H1 (cell line): ENCODE measurements around the gene RAB8B. TPM values are rescaled to one million over a fixed set of nuclear protein-coding genes. Genes with fewer than 3 reads are reported as not detected.
A peak's percentile ranks its signal among the peaks of the same experiment; 100 is the strongest.

ENCODE experiments used
- CTCF ChIA-PET: fragments of 300-600 bp; sonication (Branson Sonifier 250); formaldehyde crosslinking; loops from one replicate; lab custom pipeline; 2021; ENCODE audit not compliant: partially characterized antibody; lab: Charles Lee
- POLR2A ChIA-PET: fragments of 300-600 bp; sonication (Branson Sonifier 250); formaldehyde crosslinking; loops from one replicate; lab custom pipeline; 2021; ENCODE audit warnings: inconsistent platforms; ENCODE audit not compliant: partially characterized antibody; lab: Charles Lee
- DNase-seq, 2 experiments: peaks; one replicate each; pipeline versions ENCODE4 v3.0.0 to v3.0.0-alpha.2; 2010 to 2022; ENCODE audit warnings: low spot score in 2 of 2, low read depth in 1 of 2, mixed read lengths in 1 of 2
- FAIRE-seq: peaks from 2 replicates; lab custom pipeline; 2011; peaks lifted over from hg19 to GRCh38; lab: Jason Lieb, UNC
- H2AFZ ChIP-seq: 2 replicates; pipeline ENCODE4 v1.8.1; 2012; ENCODE audit warnings: low read length, inconsistent platforms
- H2AK5ac ChIP-seq: 2 replicates; pipeline ENCODE4 v1.6.1; 2013; ENCODE audit warnings: low read depth, low read length
- H2BK120ac ChIP-seq: replicated peaks from 2 replicates; pipeline ENCODE3; 2013; ENCODE audit warnings: low read depth, low read length, inconsistent platforms
- H2BK12ac ChIP-seq: 2 replicates; pipeline ENCODE4 v1.6.1; 2013; ENCODE audit warnings: low read depth, low read length
- H2BK15ac ChIP-seq: 2 replicates; pipeline ENCODE4 v1.6.1; 2013; ENCODE audit warnings: low read length
- H2BK20ac ChIP-seq: 2 replicates; pipeline ENCODE4 v1.6.1; 2013; ENCODE audit warnings: low read length
- H2BK5ac ChIP-seq: 2 replicates; pipeline ENCODE4 v1.6.1; 2013; ENCODE audit warnings: low read depth, low read length
- H3K14ac ChIP-seq: 2 replicates; pipeline ENCODE4 v1.6.1; 2013; ENCODE audit warnings: inconsistent platforms; ENCODE audit not compliant: insufficient read length
- H3K18ac ChIP-seq: 2 replicates; pipeline ENCODE4 v1.6.1; 2013; ENCODE audit warnings: low read length; ENCODE audit errors: extremely low read depth
- H3K23ac ChIP-seq: 2 replicates; pipeline ENCODE4 v1.6.1; 2013; ENCODE audit warnings: inconsistent platforms; ENCODE audit not compliant: insufficient read length
- H3K23me2 ChIP-seq: 2 replicates; pipeline ENCODE4 v1.6.1; 2013; ENCODE audit warnings: low read depth, low read length
- H3K27ac ChIP-seq: 2 replicates; pipeline ENCODE4 v1.6.1; 2011; ENCODE audit warnings: low read depth, low read length, inconsistent platforms
- H3K27me3 ChIP-seq, 4 experiments: replicated peaks in 1 of 4; 1 replicate in 1 of 4; 2 replicates in 3 of 4; pipeline versions ENCODE4 v1.6.1 to v1.8.1; 2011 to 2013; ENCODE audit warnings: low read length in 3 of 4, mild to moderate bottlenecking in 3 of 4, inconsistent platforms in 2 of 4, mixed read lengths in 2 of 4, moderate library complexity in 1 of 4; ENCODE audit not compliant: control insufficient read depth in 3 of 4, insufficient read depth in 3 of 4; ENCODE audit errors: extremely low read depth in 1 of 4
- H3K36me3 ChIP-seq, 4 experiments: 2 replicates each; pipeline versions ENCODE4 v1.6.1 to v1.8.1; 2011 to 2013; ENCODE audit warnings: mild to moderate bottlenecking in 4 of 4, low read length in 3 of 4, moderate library complexity in 2 of 4, control low read depth in 1 of 4, inconsistent platforms in 1 of 4; ENCODE audit not compliant: insufficient read depth in 4 of 4, control insufficient read depth in 2 of 4
- H3K4ac ChIP-seq: replicated peaks from 2 replicates; pipeline ENCODE3; 2013; ENCODE audit warnings: low read length, low read depth, mixed read lengths, inconsistent platforms; ENCODE audit not compliant: insufficient read length
- H3K4me1 ChIP-seq, 4 experiments: replicated peaks in 1 of 4; 1 replicate in 1 of 4; 2 replicates in 3 of 4; pipeline versions ENCODE4 v1.6.1 to v1.8.1; 2011 to 2013; ENCODE audit warnings: low read length in 3 of 4, inconsistent platforms in 2 of 4, mixed read lengths in 1 of 4; ENCODE audit not compliant: insufficient read depth in 4 of 4, control insufficient read depth in 3 of 4
- H3K4me2 ChIP-seq, 2 experiments: 2 replicates each; pipeline versions ENCODE4 v1.6.1 to v1.8.1; 2011 to 2013; ENCODE audit warnings: low read depth in 2 of 2, low read length in 2 of 2, control low read depth in 1 of 2, inconsistent platforms in 1 of 2, mild to moderate bottlenecking in 1 of 2; ENCODE audit not compliant: insufficient read depth in 1 of 2
- H3K4me3 ChIP-seq, 4 experiments: fragments of 200-600, 300-600 bp in 1 of 4; sonication (generic), shearing (Covaris generic), sonication (Bioruptor Twin) in 1 of 4; 2 replicates each; pipeline versions ENCODE4 v1.5.1 to v1.8.1; 2011 to 2016; ENCODE audit warnings: low read length in 4 of 4, low read depth in 3 of 4, control low read depth in 2 of 4, inconsistent platforms in 2 of 4, mild to moderate bottlenecking in 2 of 4, mixed read lengths in 1 of 4, moderate library complexity in 1 of 4; ENCODE audit not compliant: insufficient read depth in 2 of 4; ENCODE audit errors: extremely low read depth in 1 of 4
- H3K56ac ChIP-seq: replicated peaks from 2 replicates; pipeline ENCODE3; 2013; ENCODE audit warnings: low read depth, mild to moderate bottlenecking, mixed read lengths, low read length, inconsistent platforms; ENCODE audit not compliant: insufficient read length
- H3K79me1 ChIP-seq: 2 replicates; pipeline ENCODE4 v1.6.1; 2013; ENCODE audit warnings: low read depth, low read length, control low read depth
- H3K79me2 ChIP-seq, 2 experiments: 2 replicates each; pipeline versions ENCODE4 v1.6.1 to v1.8.1; 2012 to 2013; ENCODE audit warnings: low read length in 2 of 2, mild to moderate bottlenecking in 2 of 2, inconsistent platforms in 1 of 2; ENCODE audit not compliant: insufficient read depth in 2 of 2, control insufficient read depth in 1 of 2
- H3K9ac ChIP-seq, 4 experiments: replicated peaks in 1 of 4; 1 replicate in 1 of 4; 2 replicates in 3 of 4; pipeline versions ENCODE4 v1.6.1 to v1.8.1; 2011 to 2013; ENCODE audit warnings: low read depth in 3 of 4, low read length in 3 of 4, control low read depth in 2 of 4, mild to moderate bottlenecking in 2 of 4, moderate library complexity in 2 of 4, inconsistent platforms in 1 of 4; ENCODE audit errors: extremely low read depth in 1 of 4
- H3K9me3 ChIP-seq, 2 experiments: 2 replicates each; pipeline versions ENCODE4 v1.6.1 to v1.8.1; 2012 to 2013; ENCODE audit warnings: mild to moderate bottlenecking in 2 of 2, moderate library complexity in 2 of 2, control low read depth in 1 of 2, inconsistent platforms in 1 of 2, low read depth in 1 of 2, low read length in 1 of 2, mixed read lengths in 1 of 2; ENCODE audit not compliant: insufficient read depth in 2 of 2
- H4K20me1 ChIP-seq, 2 experiments: replicated peaks in 1 of 2; 2 replicates each; pipeline versions ENCODE3 to v1.8.1; 2011 to 2013; ENCODE audit warnings: inconsistent platforms in 2 of 2, low read length in 2 of 2, mild to moderate bottlenecking in 1 of 2; ENCODE audit not compliant: insufficient read depth in 2 of 2, control insufficient read depth in 1 of 2
- H4K5ac ChIP-seq: 2 replicates; pipeline ENCODE4 v1.6.1; 2013; ENCODE audit warnings: low read length, low read depth, mixed read lengths, inconsistent platforms; ENCODE audit not compliant: insufficient read length
- H4K8ac ChIP-seq: 2 replicates; pipeline ENCODE4 v1.8.0; 2013; ENCODE audit warnings: mild to moderate bottlenecking, moderate library complexity, low read length, inconsistent platforms; ENCODE audit not compliant: insufficient read depth; ENCODE audit errors: extremely low read depth
- H4K91ac ChIP-seq: replicated peaks from 2 replicates; pipeline ENCODE3; 2013; ENCODE audit warnings: low read length, mixed read lengths, inconsistent platforms; ENCODE audit not compliant: insufficient read length
- ATF3 ChIP-seq: IDR thresholded peaks from 2 replicates; pipeline ENCODE4 v1.6.1; 2011; ENCODE audit warnings: low read depth, mild to moderate bottlenecking, low read length; ENCODE audit not compliant: insufficient read depth
- CTCF ChIP-seq, 3 experiments: IDR thresholded peaks; 1 replicate in 2 of 3; 2 replicates in 1 of 3; pipeline versions ENCODE4 v1.5.1 to v1.6.1; 2011; ENCODE audit warnings: low read length in 3 of 3, mild to moderate bottlenecking in 3 of 3, inconsistent platforms in 2 of 3, low read depth in 1 of 3, moderate library complexity in 1 of 3; ENCODE audit not compliant: insufficient read depth in 1 of 3; ENCODE audit errors: control extremely low read depth in 1 of 3
- EGR1 ChIP-seq: IDR thresholded peaks from 2 replicates; pipeline ENCODE4 v1.6.1; 2011; ENCODE audit warnings: low read depth, low read length, borderline replicate concordance
- PHF8 ChIP-seq: fragments of 200-600 bp; sonication (generic); conservative IDR thresholded peaks from 2 replicates; pipeline ENCODE4 v1.7.1; 2012; ENCODE audit warnings: low read depth, mild to moderate bottlenecking, inconsistent platforms, low read length, moderate library complexity
- POLR2A ChIP-seq, 2 experiments: IDR thresholded peaks; 1 replicate in 1 of 2; 2 replicates in 1 of 2; pipeline ENCODE4 v1.6.1; 2011; ENCODE audit warnings: low read depth in 2 of 2, low read length in 2 of 2, mild to moderate bottlenecking in 2 of 2; ENCODE audit errors: control extremely low read depth in 1 of 2
- POLR2AphosphoS5 ChIP-seq: IDR thresholded peaks from 2 replicates; pipeline ENCODE4 v1.6.1; 2011; ENCODE audit warnings: low read depth, low read length
- RAD21 ChIP-seq, 2 experiments: IDR thresholded peaks in 1 of 2; conservative IDR thresholded peaks in 1 of 2; 2 replicates each; pipeline ENCODE4 v1.6.1; 2011; ENCODE audit warnings: low read depth in 2 of 2, low read length in 2 of 2, improper control_type of control experiment in 1 of 2, inconsistent platforms in 1 of 2, mild to moderate bottlenecking in 1 of 2, moderate library complexity in 1 of 2
- RXRA ChIP-seq: IDR thresholded peaks from 2 replicates; pipeline ENCODE4 v1.6.1; 2011; ENCODE audit warnings: low read depth, mild to moderate bottlenecking, low read length, moderate library complexity; ENCODE audit not compliant: insufficient read depth
- SIRT6 ChIP-seq: IDR thresholded peaks from one replicate; pipeline ENCODE4 v1.7.1; 2012; ENCODE audit warnings: low read length, inconsistent platforms
- TBP ChIP-seq: IDR thresholded peaks from 2 replicates; pipeline ENCODE4 v1.6.1; 2011; ENCODE audit warnings: low read depth, low read length, improper control_type of control experiment
- YY1 ChIP-seq: IDR thresholded peaks from 2 replicates; pipeline ENCODE4 v1.6.1; 2011; ENCODE audit warnings: low read depth, mild to moderate bottlenecking, low read length
- WGBS, 2 experiments: shearing (Covaris generic) in 1 of 2; methylation state at CpG; one replicate each; pipeline versions ENCODE4 v1.1.6 to v1.1.7; 2013 to 2015; ENCODE audit warnings: low lambda C conversion rate in 2 of 2, mixed read lengths in 2 of 2, inconsistent platforms in 1 of 2, low coverage in 1 of 2, missing lambda C conversion rate in 1 of 2; ENCODE audit not compliant: insufficient replicate concordance in 2 of 2, insufficient coverage in 1 of 2, insufficient read length in 1 of 2; ENCODE audit errors: extremely low coverage in 1 of 2, missing lambda C conversion rate in 1 of 2; 5-methylcytosine and 5-hydroxymethylcytosine counted together
- polyA plus RNA-seq, 7 experiments: library from polyadenylated mRNA; depleted of rRNA in 3 of 7; stranded (reverse) in 5 of 7; unstranded in 2 of 7; fragments of >200 nt in 5 of 7; fragments of 200-250 nt in 2 of 7; gene quantifications; 1 replicate in 5 of 7; 2 replicates in 1 of 7; 4 replicates in 1 of 7; pipeline versions ENCODE4 v1.2.1 to v1.2.3, GENCODE V29; 2011 to 2013; ENCODE audit warnings: missing spikeins in 2 of 7, mixed read lengths in 2 of 7
- total RNA-seq: library from RNA; stranded (reverse); fragmentation: NEBNext Ultra II Directional; extraction: Animal tissue kit (Norgen Biotek cat#: 25700); gene quantifications from 2 replicates; pipeline ENCODE4 v1.2.1, GENCODE V29; 2021

RAB8B gene
- total and polyA plus RNA-seq, 2 of the 8 experiments (the other 6 are each of a cell fraction or from before 2014, with no cell fraction given), result 9.5 to 47.8 TPM

- H2BK5ac ChIP-seq, result no peak overlapping the region
- no peak overlapping the region for H3K27ac ChIP-seq
- H2BK15ac ChIP-seq, result 0 out of 2 replicates have a peak overlapping the region, but pooled peaks have one; percentile 54
- no peak overlapping the region for H3K9ac ChIP-seq
- no peaks in the 10 kb centered on the region for H4K20me1 ChIP-seq
- H3K4me2 ChIP-seq, result no peak overlapping the region
- WGBS, 2 experiments, result 100% methylated on average over 3 of the region's 3 CpGs; no CpG with 5 or more reads in 1 of the 2 experiments
- no peaks in the 10 kb centered on the region for H3K79me1 ChIP-seq
- H4K8ac ChIP-seq, result no peak overlapping the region
- H3K23me2 ChIP-seq, result no peaks in the 10 kb centered on the region
- no peak overlapping the region for H3K56ac ChIP-seq
- H3K27me3 ChIP-seq, result no peaks in the 10 kb centered on the region
- H3K4ac ChIP-seq, result no peak overlapping the region
- no peak overlapping the region for H2BK20ac ChIP-seq
- H3K23ac ChIP-seq, result no peak overlapping the region
- H4K5ac ChIP-seq, result no peak overlapping the region
- ChIA-PET POLR2A (interaction anchor here (0.7 to 1.7 kb wide), 2 partner anchors 9 to 12 kb away, joined by 3 to 4 read pairs; no protein-coding TSS in a partner anchor), CTCF (interaction anchor here (0.7 to 1.3 kb wide), 3 partner anchors 19 to 134 kb away, joined by 3 to 4 read pairs (median 3); no protein-coding TSS in a partner anchor)
- no peak overlapping the region for H3K4me3 ChIP-seq
- no peak overlapping the region for H2BK120ac ChIP-seq
- H3K79me2 ChIP-seq, result 0 out of 4 replicates have a peak, but pooled peaks cover 0 to 3% of the 10 kb centered on the region in 2 experiments
- H3K36me3 ChIP-seq, result peaks cover 0 to 8% (median 3%) of the 10 kb centered on the region in 4 experiments; a peak in 1 of 8 replicates
- H3K4me1 ChIP-seq, result peaks cover 0 to 17% (median 9%) of the 10 kb centered on the region in 4 experiments; a peak in 6 of 7 replicates
- H2AFZ ChIP-seq, result no peak overlapping the region
- H2BK12ac ChIP-seq, result no peak overlapping the region
- no peak overlapping the region for H3K14ac ChIP-seq
- no peak overlapping the region for H2AK5ac ChIP-seq
- no peak overlapping the region for H4K91ac ChIP-seq
- H3K18ac ChIP-seq, result no peak overlapping the region
- FAIRE-seq, result no peak
- DNase-seq, result no peak
- no peaks in the 10 kb centered on the region for H3K9me3 ChIP-seq
- TF ChIP-seq RAD21 (IDR thresholded peaks at IDR 0.05 in 1 of 2, conservative IDR thresholded peaks at IDR 0.05 in 1 of 2; ENCODE audit: low read depth in 2 of 2, low read length in 2 of 2) (no peak), SIRT6 (no peak), EGR1 (no peak), TBP (no peak), YY1 (no peak), CTCF (IDR thresholded peaks at IDR 0.05; ENCODE audit: control extremely low read depth in 1 of 3, insufficient read depth in 1 of 3, low read depth in 1 of 3, low read length in 3 of 3) (no peak), POLR2AphosphoS5 (no peak), PHF8 (no peak), RXRA (no peak), POLR2A (IDR thresholded peaks at IDR 0.05; ENCODE audit: control extremely low read depth in 1 of 2, low read depth in 2 of 2, low read length in 2 of 2) (no peak), ATF3 (no peak)
Observed at GRCh38 chr15:63310646-63311045, 121.2 kb downstream of the RAB8B start.
